HCT116 (cell line): Measurements from ENCODE around the gene DNALI1.

Source experiments
- ATF3 ChIP-seq: IDR thresholded peaks from 2 replicates; pipeline ENCODE4 v1.6.1; 2012
- EZH2 ChIP-seq: fragments of 200-600 bp; sonication (generic); IDR thresholded peaks from 2 replicates; pipeline ENCODE4 v1.6.1; 2017; ENCODE audit warnings: antibody characterized with exemption, mixed run types
- FOSL1 ChIP-seq: IDR thresholded peaks from 2 replicates; pipeline ENCODE4 v1.6.1; 2012; ENCODE audit warnings: low read depth
- JUND ChIP-seq: IDR thresholded peaks from 2 replicates; pipeline ENCODE4 v1.6.1; 2012
- POLR2A ChIP-seq: IDR thresholded peaks from 2 replicates; pipeline ENCODE4 v1.7.0; 2011; ENCODE audit warnings: borderline replicate concordance; ENCODE audit not compliant: insufficient read depth, insufficient read length; ENCODE audit errors: extremely low read depth
- POLR2AphosphoS5 ChIP-seq: IDR thresholded peaks from 2 replicates; pipeline ENCODE4 v1.6.1; 2011; ENCODE audit warnings: mild to moderate bottlenecking, low read depth, low read length, moderate library complexity
- SRF ChIP-seq: IDR thresholded peaks from 2 replicates; pipeline ENCODE4 v1.6.1; 2012; ENCODE audit warnings: low read depth
- YY1 ChIP-seq: IDR thresholded peaks from 2 replicates; pipeline ENCODE4 v1.6.1; 2011; ENCODE audit warnings: low read length, low read depth, moderate library complexity, mild to moderate bottlenecking; ENCODE audit not compliant: insufficient replicate concordance; ENCODE audit errors: extremely low read depth
- TF ChIP-seq, protein P1 (sequence below), 3 experiments: fragments of 200-600 bp in 1 of 3; sonication (generic) in 1 of 3; IDR thresholded peaks in 2 of 3; conservative IDR thresholded peaks in 1 of 3; 2 replicates each; pipeline ENCODE4 v1.5.1; 2012 to 2017; ENCODE audit warnings: low read depth in 2 of 3, low read length in 2 of 3, antibody characterized with exemption in 1 of 3, borderline replicate concordance in 1 of 3, control low read depth in 1 of 3, mild to moderate bottlenecking in 1 of 3, mixed read lengths in 1 of 3, mixed run types in 1 of 3, moderate library complexity in 1 of 3; ENCODE audit not compliant: insufficient read depth in 1 of 3

- TF ChIP-seq, protein P1, sequence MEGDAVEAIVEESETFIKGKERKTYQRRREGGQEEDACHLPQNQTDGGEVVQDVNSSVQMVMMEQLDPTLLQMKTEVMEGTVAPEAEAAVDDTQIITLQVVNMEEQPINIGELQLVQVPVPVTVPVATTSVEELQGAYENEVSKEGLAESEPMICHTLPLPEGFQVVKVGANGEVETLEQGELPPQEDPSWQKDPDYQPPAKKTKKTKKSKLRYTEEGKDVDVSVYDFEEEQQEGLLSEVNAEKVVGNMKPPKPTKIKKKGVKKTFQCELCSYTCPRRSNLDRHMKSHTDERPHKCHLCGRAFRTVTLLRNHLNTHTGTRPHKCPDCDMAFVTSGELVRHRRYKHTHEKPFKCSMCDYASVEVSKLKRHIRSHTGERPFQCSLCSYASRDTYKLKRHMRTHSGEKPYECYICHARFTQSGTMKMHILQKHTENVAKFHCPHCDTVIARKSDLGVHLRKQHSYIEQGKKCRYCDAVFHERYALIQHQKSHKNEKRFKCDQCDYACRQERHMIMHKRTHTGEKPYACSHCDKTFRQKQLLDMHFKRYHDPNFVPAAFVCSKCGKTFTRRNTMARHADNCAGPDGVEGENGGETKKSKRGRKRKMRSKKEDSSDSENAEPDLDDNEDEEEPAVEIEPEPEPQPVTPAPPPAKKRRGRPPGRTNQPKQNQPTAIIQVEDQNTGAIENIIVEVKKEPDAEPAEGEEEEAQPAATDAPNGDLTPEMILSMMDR (IDR thresholded peaks at IDR 0.05 in 2 of 3, conservative IDR thresholded peaks at IDR 0.05 in 1 of 3; ENCODE audit: borderline replicate concordance in 1 of 3, insufficient read depth in 1 of 3, low read depth in 2 of 3, low read length in 2 of 3): no peak
- no peak for TF ChIP-seq POLR2AphosphoS5
- TF ChIP-seq FOSL1: no peak
- TF ChIP-seq EZH2: no peak
- TF ChIP-seq ATF3: no peak
- no peak for TF ChIP-seq YY1
- no peak for TF ChIP-seq POLR2A
- TF ChIP-seq SRF: no peak
- TF ChIP-seq JUND: no peak
These were observed 3.2 kb upstream of the DNALI1 start for GRCh38 chr1:37553598-37553926.
